HEK293 (cell line): ENCODE results near the gene CPA5.

ENCODE experiments used
- CTCF ChIA-PET: fragments of 350-600 bp; formaldehyde crosslinking; extraction: SDS; loops from one replicate; lab custom pipeline; 2021; ENCODE audit warnings: antibody characterized with exemption; lab: Yijun Ruan, JAX
- POLR2A ChIA-PET: fragments of 300-600 bp; formaldehyde crosslinking; extraction: SDS; loops from one replicate; lab custom pipeline; 2020; ENCODE audit warnings: antibody characterized with exemption, inconsistent platforms; lab: Yijun Ruan, JAX
- H3K27ac ChIP-seq: fragments of 200-500 bp; sonication (Bioruptor generic); 2 replicates; pipeline ENCODE4 v1.5.1; 2014; ENCODE audit warnings: low read depth, low read length, control low read depth, inconsistent platforms; ENCODE audit errors: extremely low read depth
- H3K36me3 ChIP-seq, 2 experiments: fragments of 200-500 bp in 1 of 2; sonication (Bioruptor generic) in 1 of 2; 1 replicate in 1 of 2; 2 replicates in 1 of 2; pipeline ENCODE4 v1.5.1; 2014 to 2017; ENCODE audit warnings: inconsistent platforms in 2 of 2, low read length in 2 of 2; ENCODE audit not compliant: control insufficient read depth in 2 of 2, insufficient read depth in 1 of 2
- H3K4me1 ChIP-seq: fragments of 200-500 bp; sonication (Bioruptor generic); 2 replicates; pipeline ENCODE4 v1.5.1; 2014; ENCODE audit warnings: mild to moderate bottlenecking, low read length, inconsistent platforms; ENCODE audit not compliant: control insufficient read depth, insufficient read depth
- H3K4me3 ChIP-seq: 2 replicates; pipeline ENCODE4 v1.5.1; 2011; ENCODE audit warnings: low read depth, mild to moderate bottlenecking, control low read depth, low read length, moderate library complexity
- H3K9me3 ChIP-seq: fragments of 200-500 bp; sonication (Bioruptor generic); 2 replicates; pipeline ENCODE4 v1.5.1; 2014; ENCODE audit warnings: low read depth, low read length, inconsistent platforms; ENCODE audit not compliant: control insufficient read depth, insufficient read depth
- GLI4 ChIP-seq: fragments of 450-650 bp; formaldehyde crosslinking; IDR thresholded peaks from 2 replicates; pipeline ENCODE4 v1.5.1; 2016; ENCODE audit warnings: missing biosample characterization, missing genetic modification characterization
- GLIS2 ChIP-seq: fragments of 450-650 bp; formaldehyde crosslinking; IDR thresholded peaks from 2 replicates; pipeline ENCODE4 v1.5.1; 2016; ENCODE audit warnings: missing biosample characterization, missing genetic modification characterization
- OSR2 ChIP-seq: fragments of 450-650 bp; formaldehyde crosslinking; IDR thresholded peaks from 2 replicates; pipeline ENCODE4 v1.5.1; 2016; ENCODE audit warnings: missing biosample characterization, missing genetic modification characterization
- SALL2 ChIP-seq: fragments of 450-650 bp; formaldehyde crosslinking; IDR thresholded peaks from 2 replicates; pipeline ENCODE4 v1.5.0; 2017; ENCODE audit warnings: missing biosample characterization, mild to moderate bottlenecking, missing genetic modification characterization, borderline replicate concordance
- SCRT1 ChIP-seq: fragments of 450-650 bp; formaldehyde crosslinking; IDR thresholded peaks from 2 replicates; pipeline ENCODE4 v1.5.1; 2016; ENCODE audit warnings: missing biosample characterization, missing genetic modification characterization, borderline replicate concordance
- SCRT2 ChIP-seq: fragments of 450-650 bp; formaldehyde crosslinking; IDR thresholded peaks from 2 replicates; pipeline ENCODE4 v1.5.1; 2016; ENCODE audit warnings: missing biosample characterization, missing genetic modification characterization
- WT1 ChIP-seq: fragments of 450-650 bp; formaldehyde crosslinking; IDR thresholded peaks from 2 replicates; pipeline ENCODE4 v1.5.1; 2016; ENCODE audit warnings: missing biosample characterization, missing genetic modification characterization
- ZBTB1 ChIP-seq: fragments of 450-650 bp; formaldehyde crosslinking; IDR thresholded peaks from 2 replicates; pipeline ENCODE4 v1.5.1; 2016; ENCODE audit warnings: missing biosample characterization, missing genetic modification characterization
- ZFHX2 ChIP-seq: fragments of 450-650 bp; formaldehyde crosslinking; conservative IDR thresholded peaks from 2 replicates; pipeline ENCODE4 v1.5.1; 2016; ENCODE audit warnings: missing biosample characterization, missing genetic modification characterization
- ZFP37 ChIP-seq: fragments of 450-650 bp; formaldehyde crosslinking; IDR thresholded peaks from 2 replicates; pipeline ENCODE4 v1.5.1; 2016; ENCODE audit warnings: missing biosample characterization, missing genetic modification characterization
- ZNF138 ChIP-seq: fragments of 450-650 bp; formaldehyde crosslinking; IDR thresholded peaks from 2 replicates; pipeline ENCODE4 v1.5.1; 2016; ENCODE audit warnings: missing biosample characterization, missing genetic modification characterization, borderline replicate concordance
- ZNF335 ChIP-seq: fragments of 450-650 bp; formaldehyde crosslinking; conservative IDR thresholded peaks from 2 replicates; pipeline ENCODE4 v1.5.1; 2016; ENCODE audit warnings: missing biosample characterization, missing genetic modification characterization
- ZNF354C ChIP-seq: fragments of 450-650 bp; formaldehyde crosslinking; IDR thresholded peaks from 2 replicates; pipeline ENCODE4 v1.5.1; 2016; ENCODE audit warnings: missing biosample characterization, missing genetic modification characterization, low read depth, borderline replicate concordance
- ZNF426 ChIP-seq: fragments of 450-650 bp; formaldehyde crosslinking; IDR thresholded peaks from 2 replicates; pipeline ENCODE4 v1.5.1; 2017; ENCODE audit warnings: missing biosample characterization, missing genetic modification characterization, mild to moderate bottlenecking, inconsistent platforms, moderate library complexity
- ZNF510 ChIP-seq: fragments of 450-650 bp; formaldehyde crosslinking; IDR thresholded peaks from 2 replicates; pipeline ENCODE4 v1.5.1; 2018; ENCODE audit warnings: mild to moderate bottlenecking, missing genetic modification characterization, missing biosample characterization; ENCODE audit not compliant: insufficient replicate concordance
- ZNF560 ChIP-seq: fragments of 450-650 bp; formaldehyde crosslinking; IDR thresholded peaks from 2 replicates; pipeline ENCODE4 v1.5.1; 2017; ENCODE audit warnings: missing biosample characterization, missing genetic modification characterization, borderline replicate concordance
- ZNF664 ChIP-seq: fragments of 450-650 bp; formaldehyde crosslinking; IDR thresholded peaks from 2 replicates; pipeline ENCODE4 v1.5.1; 2016; ENCODE audit warnings: missing biosample characterization, missing genetic modification characterization
- ZNF670 ChIP-seq: fragments of 450-650 bp; formaldehyde crosslinking; IDR thresholded peaks from 2 replicates; pipeline ENCODE4 v1.5.1; 2016; ENCODE audit warnings: missing biosample characterization, missing genetic modification characterization, low read depth
- ZNF701 ChIP-seq: fragments of 450-650 bp; formaldehyde crosslinking; IDR thresholded peaks from 2 replicates; pipeline ENCODE4 v1.5.1; 2016; ENCODE audit warnings: missing biosample characterization, missing genetic modification characterization
- ZNF837 ChIP-seq: fragments of 450-650 bp; formaldehyde crosslinking; IDR thresholded peaks from 2 replicates; pipeline ENCODE4 v1.5.1; 2016; ENCODE audit warnings: missing biosample characterization, missing genetic modification characterization
- TF ChIP-seq, protein P1 (sequence below): fragments of 450-650 bp; formaldehyde crosslinking; IDR thresholded peaks from 2 replicates; pipeline ENCODE4 v1.5.1; 2016; ENCODE audit warnings: missing biosample characterization, missing genetic modification characterization
- TF ChIP-seq, protein P2 (sequence below): fragments of 450-650 bp; formaldehyde crosslinking; IDR thresholded peaks from 2 replicates; pipeline ENCODE4 v1.5.1; 2017; ENCODE audit warnings: missing biosample characterization, missing genetic modification characterization
- TF ChIP-seq, protein P3 (sequence below): fragments of 450-650 bp; formaldehyde crosslinking; IDR thresholded peaks from 2 replicates; pipeline ENCODE4 v1.5.1; 2016; ENCODE audit warnings: missing biosample characterization, missing genetic modification characterization, borderline replicate concordance
- TF ChIP-seq, protein P4 (sequence below): fragments of 450-650 bp; formaldehyde crosslinking; IDR thresholded peaks from 2 replicates; pipeline ENCODE4 v1.5.1; 2017; ENCODE audit warnings: missing biosample characterization, mild to moderate bottlenecking, missing genetic modification characterization, moderate library complexity

CPA5 gene

DNA sequence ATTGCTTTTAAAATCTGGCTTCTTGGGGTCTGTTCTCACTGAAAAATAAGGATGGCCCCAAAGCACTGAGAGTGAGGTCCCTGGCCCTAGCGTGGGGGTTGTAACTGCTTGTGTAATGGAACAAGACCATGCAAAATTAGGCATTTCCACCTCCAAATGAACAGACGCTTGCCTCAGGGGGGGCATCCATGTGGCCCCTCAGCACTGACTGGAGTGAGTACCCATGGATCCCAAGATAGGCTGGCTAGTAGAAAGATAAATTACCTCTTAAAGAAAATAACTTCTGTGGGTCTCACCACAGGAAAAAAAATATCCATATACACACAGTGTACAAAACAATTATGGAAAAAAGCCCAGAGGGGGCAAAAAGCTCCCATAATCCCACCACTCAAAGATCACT lies 20.5 kb downstream of the CPA5 start:
- 0 out of 2 replicates have a peak, but pooled peaks have one; percentile 16 for TF ChIP-seq ZNF560 (tag by site-specific recombination)
- TF ChIP-seq ZNF701 (tag by site-specific recombination), result no peak
- TF ChIP-seq GLI4, result no peak
- TF ChIP-seq ZNF664 (tag by site-specific recombination), result no peak
- TF ChIP-seq ZNF837, result no peak

DNA sequence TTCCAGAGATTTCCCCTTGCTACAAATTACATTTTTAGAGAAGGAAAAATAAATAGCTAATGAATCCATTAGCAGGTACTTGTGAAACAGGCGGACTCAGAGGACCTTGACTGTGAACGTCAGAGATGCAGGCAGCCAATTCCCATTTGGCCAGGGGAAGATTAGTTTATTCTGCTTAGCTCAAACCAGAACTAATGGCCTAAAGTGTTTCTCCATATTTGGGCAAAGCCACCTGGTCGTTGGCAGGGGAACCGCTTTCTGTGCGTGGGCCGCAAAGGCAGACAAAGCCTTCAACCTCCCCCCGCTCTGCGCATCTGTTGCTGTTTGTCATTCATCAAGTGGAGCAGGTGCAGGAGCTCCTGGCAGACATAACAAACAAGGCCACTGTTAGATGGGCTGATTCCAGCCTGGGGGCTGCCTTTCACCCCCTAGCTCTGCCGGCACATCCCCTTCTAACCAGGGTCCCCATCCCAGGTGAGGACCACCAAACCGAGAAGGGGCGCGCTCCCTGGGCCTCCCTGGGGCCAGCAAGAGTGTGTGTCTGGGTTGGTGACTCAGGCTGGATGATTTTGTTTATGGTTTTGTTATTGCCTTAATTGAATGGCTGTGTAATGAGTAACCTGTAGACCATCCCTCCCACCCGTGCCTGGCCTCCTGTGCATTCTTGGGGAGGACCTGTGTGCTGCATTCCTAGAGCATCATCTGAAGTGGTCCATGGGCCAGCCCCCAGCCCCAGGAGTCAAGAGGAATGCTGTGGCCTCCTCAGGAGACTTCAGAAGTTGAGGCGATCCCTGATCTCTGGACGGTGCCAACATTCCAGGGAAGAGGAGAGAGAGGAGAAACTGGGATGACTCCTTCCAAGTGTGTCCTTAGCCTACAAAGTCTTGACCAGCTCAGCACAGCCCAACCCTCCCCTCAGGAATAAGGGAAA lies 21.2 kb downstream of the CPA5 start:
- Histone ChIP-seq H3K4me1 (peaks cover 14% of the 10 kb centered on the region), H3K9me3 (no peaks in the 10 kb centered on the region), H3K36me3 (no peaks in the 10 kb centered on the region), H3K4me3 (peak overlapping the region; percentile 2; the same call in 1 of the 2 replicates), H3K27ac (peak overlapping the region; percentile 70)
- ChIA-PET POLR2A (interaction anchor here (0.8 to 1.5 kb wide), 2 partner anchors 10 to 161 kb away, joined by 3 to 12 read pairs; partner anchors contain the start of gene TMEM209), CTCF (no interaction called here)
- TF ChIP-seq SCRT1 (tag by site-specific recombination) (peak; percentile 96), ZBTB1 (tag by site-specific recombination) (0 out of 2 replicates have a peak, but pooled peaks have one; percentile 27), SALL2 (tag by site-specific recombination) (no peak), ZNF354C (tag by site-specific recombination) (no peak), ZNF335 (peak; percentile 65), ZNF510 (no peak), ZNF426 (tag by site-specific recombination) (no peak), ZNF138 (tag by site-specific recombination) (no peak), ZFHX2 (tag by site-specific recombination) (peak; percentile 47), ZFP37 (peak; percentile 33; the same call in 1 of the 2 replicates), GLIS2 (tag by site-specific recombination) (peak; percentile 57), ZNF670 (tag by site-specific recombination) (no peak), OSR2 (peak; percentile 90), WT1 (peak; percentile 88), SCRT2 (tag by site-specific recombination) (peak; percentile 99)
- TF ChIP-seq, protein P1, sequence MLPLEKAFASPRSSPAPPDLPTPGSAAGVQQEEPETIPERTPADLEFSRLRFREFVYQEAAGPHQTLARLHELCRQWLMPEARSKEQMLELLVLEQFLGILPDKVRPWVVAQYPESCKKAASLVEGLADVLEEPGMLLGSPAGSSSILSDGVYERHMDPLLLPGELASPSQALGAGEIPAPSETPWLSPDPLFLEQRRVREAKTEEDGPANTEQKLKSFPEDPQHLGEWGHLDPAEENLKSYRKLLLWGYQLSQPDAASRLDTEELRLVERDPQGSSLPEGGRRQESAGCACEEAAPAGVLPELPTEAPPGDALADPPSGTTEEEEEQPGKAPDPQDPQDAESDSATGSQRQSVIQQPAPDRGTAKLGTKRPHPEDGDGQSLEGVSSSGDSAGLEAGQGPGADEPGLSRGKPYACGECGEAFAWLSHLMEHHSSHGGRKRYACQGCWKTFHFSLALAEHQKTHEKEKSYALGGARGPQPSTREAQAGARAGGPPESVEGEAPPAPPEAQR, result no peak
- TF ChIP-seq, protein P2, sequence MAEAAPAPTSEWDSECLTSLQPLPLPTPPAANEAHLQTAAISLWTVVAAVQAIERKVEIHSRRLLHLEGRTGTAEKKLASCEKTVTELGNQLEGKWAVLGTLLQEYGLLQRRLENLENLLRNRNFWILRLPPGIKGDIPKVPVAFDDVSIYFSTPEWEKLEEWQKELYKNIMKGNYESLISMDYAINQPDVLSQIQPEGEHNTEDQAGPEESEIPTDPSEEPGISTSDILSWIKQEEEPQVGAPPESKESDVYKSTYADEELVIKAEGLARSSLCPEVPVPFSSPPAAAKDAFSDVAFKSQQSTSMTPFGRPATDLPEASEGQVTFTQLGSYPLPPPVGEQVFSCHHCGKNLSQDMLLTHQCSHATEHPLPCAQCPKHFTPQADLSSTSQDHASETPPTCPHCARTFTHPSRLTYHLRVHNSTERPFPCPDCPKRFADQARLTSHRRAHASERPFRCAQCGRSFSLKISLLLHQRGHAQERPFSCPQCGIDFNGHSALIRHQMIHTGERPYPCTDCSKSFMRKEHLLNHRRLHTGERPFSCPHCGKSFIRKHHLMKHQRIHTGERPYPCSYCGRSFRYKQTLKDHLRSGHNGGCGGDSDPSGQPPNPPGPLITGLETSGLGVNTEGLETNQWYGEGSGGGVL, result no peak; the same call in 1 of the 2 replicates
- TF ChIP-seq, protein P3, sequence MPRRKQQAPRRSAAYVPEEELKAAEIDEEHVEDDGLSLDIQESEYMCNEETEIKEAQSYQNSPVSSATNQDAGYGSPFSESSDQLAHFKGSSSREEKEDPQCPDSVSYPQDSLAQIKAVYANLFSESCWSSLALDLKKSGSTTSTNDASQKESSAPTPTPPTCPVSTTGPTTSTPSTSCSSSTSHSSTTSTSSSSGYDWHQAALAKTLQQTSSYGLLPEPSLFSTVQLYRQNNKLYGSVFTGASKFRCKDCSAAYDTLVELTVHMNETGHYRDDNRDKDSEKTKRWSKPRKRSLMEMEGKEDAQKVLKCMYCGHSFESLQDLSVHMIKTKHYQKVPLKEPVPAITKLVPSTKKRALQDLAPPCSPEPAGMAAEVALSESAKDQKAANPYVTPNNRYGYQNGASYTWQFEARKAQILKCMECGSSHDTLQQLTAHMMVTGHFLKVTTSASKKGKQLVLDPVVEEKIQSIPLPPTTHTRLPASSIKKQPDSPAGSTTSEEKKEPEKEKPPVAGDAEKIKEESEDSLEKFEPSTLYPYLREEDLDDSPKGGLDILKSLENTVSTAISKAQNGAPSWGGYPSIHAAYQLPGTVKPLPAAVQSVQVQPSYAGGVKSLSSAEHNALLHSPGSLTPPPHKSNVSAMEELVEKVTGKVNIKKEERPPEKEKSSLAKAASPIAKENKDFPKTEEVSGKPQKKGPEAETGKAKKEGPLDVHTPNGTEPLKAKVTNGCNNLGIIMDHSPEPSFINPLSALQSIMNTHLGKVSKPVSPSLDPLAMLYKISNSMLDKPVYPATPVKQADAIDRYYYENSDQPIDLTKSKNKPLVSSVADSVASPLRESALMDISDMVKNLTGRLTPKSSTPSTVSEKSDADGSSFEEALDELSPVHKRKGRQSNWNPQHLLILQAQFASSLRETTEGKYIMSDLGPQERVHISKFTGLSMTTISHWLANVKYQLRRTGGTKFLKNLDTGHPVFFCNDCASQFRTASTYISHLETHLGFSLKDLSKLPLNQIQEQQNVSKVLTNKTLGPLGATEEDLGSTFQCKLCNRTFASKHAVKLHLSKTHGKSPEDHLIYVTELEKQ (tag by site-specific recombination), result peak; percentile 22; the same call in 1 of the 2 replicates
- TF ChIP-seq, protein P4, sequence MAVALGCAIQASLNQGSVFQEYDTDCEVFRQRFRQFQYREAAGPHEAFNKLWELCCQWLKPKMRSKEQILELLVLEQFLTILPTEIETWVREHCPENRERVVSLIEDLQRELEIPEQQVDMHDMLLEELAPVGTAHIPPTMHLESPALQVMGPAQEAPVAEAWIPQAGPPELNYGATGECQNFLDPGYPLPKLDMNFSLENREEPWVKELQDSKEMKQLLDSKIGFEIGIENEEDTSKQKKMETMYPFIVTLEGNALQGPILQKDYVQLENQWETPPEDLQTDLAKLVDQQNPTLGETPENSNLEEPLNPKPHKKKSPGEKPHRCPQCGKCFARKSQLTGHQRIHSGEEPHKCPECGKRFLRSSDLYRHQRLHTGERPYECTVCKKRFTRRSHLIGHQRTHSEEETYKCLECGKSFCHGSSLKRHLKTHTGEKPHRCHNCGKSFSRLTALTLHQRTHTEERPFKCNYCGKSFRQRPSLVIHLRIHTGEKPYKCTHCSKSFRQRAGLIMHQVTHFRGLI (tag by site-specific recombination), result no peak

More for the DNA sequence above, 20.5 kb downstream of the CPA5 start:
- H3K4me1 ChIP-seq, result peaks cover 14% of the 10 kb centered on the region
- CTCF ChIA-PET, result no interaction called here
- no peak overlapping the region for H3K4me3 ChIP-seq
- peak overlapping the region; percentile 70 for H3K27ac ChIP-seq
- H3K9me3 ChIP-seq, result no peaks in the 10 kb centered on the region
- no peaks in the 10 kb centered on the region for H3K36me3 ChIP-seq
- POLR2A ChIA-PET, result interaction anchor here (0.8 to 1.5 kb wide), 2 partner anchors 9 to 160 kb away, joined by 3 to 12 read pairs; partner anchors contain the start of gene TMEM209
